ENCODE results near the gene PPP5C.
"Not testable (repeated sequence)": the region's sequence is repeated elsewhere in the genome, so short reads cannot be mapped to it uniquely, and the experiment has no call there.

PPP5C gene

DNA sequence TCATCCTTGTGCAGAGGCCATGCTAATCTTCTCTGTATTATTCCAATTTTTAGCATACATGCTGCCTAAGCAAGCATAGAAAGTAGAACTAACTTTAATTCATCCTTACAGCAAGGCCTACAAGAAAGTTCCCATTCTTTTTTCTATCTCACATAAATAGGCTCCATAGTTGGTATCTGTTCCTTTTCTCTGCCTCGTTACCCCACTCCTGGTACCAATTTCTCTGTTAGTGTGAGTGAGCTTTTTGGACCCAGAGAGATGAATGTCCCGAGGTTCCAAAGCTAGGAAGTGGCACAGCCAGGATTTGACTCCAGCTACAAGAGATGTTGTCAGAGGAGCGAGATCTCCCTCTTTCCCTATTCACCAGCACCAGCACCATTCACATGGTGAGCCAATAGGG lies 40.4 kb upstream of the PPP5C start:
- Histone ChIP-seq H3K36me3 (ENCODE audit: insufficient read depth, low read length) (peaks cover 4% of the 10 kb centered on the region; the same call in 1 of the 2 replicates), H3K9ac (ENCODE audit: insufficient read length) (no peak overlapping the region), H3K4me3 (no peak overlapping the region), H3K27ac (no peak overlapping the region), H3K9me3 (ENCODE audit: low read depth, low read length) (no peaks in the 10 kb centered on the region)
- no peak for TF ChIP-seq EZH2 (IDR thresholded peaks at IDR 0.05)
- no peak for TF ChIP-seq FOXP2 (optimal IDR thresholded peaks at IDR 0.05; ENCODE audit: control extremely low read depth, extremely low read length, insufficient read depth)
- no peak for TF ChIP-seq POLR2AphosphoS5 (IDR thresholded peaks at IDR 0.05; ENCODE audit: borderline replicate concordance, low read depth, low read length)
- no peak for DNase-seq (ENCODE audit: low read depth, low spot score)

GRCh38 chr19:46308510-46308909 lies 38.4 kb upstream of the PPP5C start:
- H3K9me3 ChIP-seq (ENCODE audit: low read depth, low read length) = no peaks in the 10 kb centered on the region
- no peak overlapping the region for H3K4me3 ChIP-seq
- peaks cover 4% of the 10 kb centered on the region; the same call in 1 of the 2 replicates for H3K36me3 ChIP-seq (ENCODE audit: insufficient read depth, low read length)
- TF ChIP-seq FOXP2 (optimal IDR thresholded peaks at IDR 0.05; ENCODE audit: control extremely low read depth, extremely low read length, insufficient read depth) (no peak), POLR2AphosphoS5 (IDR thresholded peaks at IDR 0.05; ENCODE audit: borderline replicate concordance, low read depth, low read length) (no peak), EZH2 (IDR thresholded peaks at IDR 0.05) (no peak)
- DNase-seq (ENCODE audit: low read depth, low spot score) = no peak
- H3K27ac ChIP-seq = no peak overlapping the region
- H3K9ac ChIP-seq (ENCODE audit: insufficient read length) = no peak overlapping the region

DNA sequence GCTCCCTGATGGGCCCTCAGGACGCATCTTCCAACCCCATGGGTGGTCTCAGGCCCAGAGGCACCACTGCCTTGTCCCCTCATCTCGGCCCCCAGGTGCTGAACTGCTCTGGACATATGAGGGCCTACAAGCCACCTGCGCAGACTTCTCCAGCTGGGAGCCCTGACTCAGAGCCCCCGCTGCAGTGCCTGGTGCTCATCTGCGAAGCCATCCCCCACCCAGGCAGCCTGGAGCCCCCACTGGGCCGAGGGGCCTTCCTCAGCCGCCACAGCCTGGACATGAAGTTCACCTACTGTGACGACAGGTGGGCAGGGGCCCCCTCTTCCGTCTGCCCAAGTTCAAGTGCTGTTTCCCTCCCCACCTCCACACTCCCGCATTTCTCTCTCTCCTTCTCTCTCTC lies 37.8 kb upstream of the PPP5C start:
- Histone ChIP-seq H3K9ac (ENCODE audit: insufficient read length) (no peak overlapping the region), H3K36me3 (ENCODE audit: insufficient read depth, low read length) (peaks cover 4% of the 10 kb centered on the region; the same call in 1 of the 2 replicates), H3K4me3 (no peak overlapping the region), H3K9me3 (ENCODE audit: low read depth, low read length) (no peaks in the 10 kb centered on the region), H3K27ac (no peak overlapping the region)
- TF ChIP-seq EZH2 (IDR thresholded peaks at IDR 0.05) (no peak), FOXP2 (optimal IDR thresholded peaks at IDR 0.05; ENCODE audit: control extremely low read depth, extremely low read length, insufficient read depth) (no peak), POLR2AphosphoS5 (IDR thresholded peaks at IDR 0.05; ENCODE audit: borderline replicate concordance, low read depth, low read length) (no peak)
- no peak for DNase-seq (ENCODE audit: low read depth, low spot score)

DNA sequence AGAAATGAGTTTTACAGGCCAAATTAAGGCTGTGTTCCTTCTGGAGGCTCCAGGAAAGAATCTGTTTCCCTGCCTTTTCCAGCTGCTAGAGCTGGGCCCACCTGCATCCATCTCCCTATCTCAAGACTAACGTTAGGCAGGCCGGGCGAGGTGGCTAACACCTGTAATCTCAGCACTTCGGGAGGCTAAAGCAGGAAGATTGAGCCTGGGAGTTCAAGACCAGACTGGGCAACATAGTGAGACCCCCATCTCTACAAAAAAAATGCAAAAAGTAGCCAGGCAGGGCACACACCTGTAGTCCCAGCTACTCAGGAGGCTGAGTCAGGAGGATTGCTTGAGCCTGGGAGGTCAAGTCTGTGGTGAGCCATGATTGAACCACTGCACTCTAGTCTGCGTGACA lies 35.4 kb upstream of the PPP5C start:
- no peak overlapping the region for H3K27ac ChIP-seq
- TF ChIP-seq FOXP2 (optimal IDR thresholded peaks at IDR 0.05; ENCODE audit: control extremely low read depth, extremely low read length, insufficient read depth) (no peak), EZH2 (IDR thresholded peaks at IDR 0.05) (no peak), POLR2AphosphoS5 (IDR thresholded peaks at IDR 0.05; ENCODE audit: borderline replicate concordance, low read depth, low read length) (no peak)
- H3K9ac ChIP-seq (ENCODE audit: insufficient read length) = no peak overlapping the region
- no peak overlapping the region for H3K4me3 ChIP-seq
- H3K36me3 ChIP-seq (ENCODE audit: insufficient read depth, low read length) = no peaks in the 10 kb centered on the region; the same call in 1 of the 2 replicates
- no peaks in the 10 kb centered on the region for H3K9me3 ChIP-seq (ENCODE audit: low read depth, low read length)
- no peak for DNase-seq (ENCODE audit: low read depth, low spot score)

DNA sequence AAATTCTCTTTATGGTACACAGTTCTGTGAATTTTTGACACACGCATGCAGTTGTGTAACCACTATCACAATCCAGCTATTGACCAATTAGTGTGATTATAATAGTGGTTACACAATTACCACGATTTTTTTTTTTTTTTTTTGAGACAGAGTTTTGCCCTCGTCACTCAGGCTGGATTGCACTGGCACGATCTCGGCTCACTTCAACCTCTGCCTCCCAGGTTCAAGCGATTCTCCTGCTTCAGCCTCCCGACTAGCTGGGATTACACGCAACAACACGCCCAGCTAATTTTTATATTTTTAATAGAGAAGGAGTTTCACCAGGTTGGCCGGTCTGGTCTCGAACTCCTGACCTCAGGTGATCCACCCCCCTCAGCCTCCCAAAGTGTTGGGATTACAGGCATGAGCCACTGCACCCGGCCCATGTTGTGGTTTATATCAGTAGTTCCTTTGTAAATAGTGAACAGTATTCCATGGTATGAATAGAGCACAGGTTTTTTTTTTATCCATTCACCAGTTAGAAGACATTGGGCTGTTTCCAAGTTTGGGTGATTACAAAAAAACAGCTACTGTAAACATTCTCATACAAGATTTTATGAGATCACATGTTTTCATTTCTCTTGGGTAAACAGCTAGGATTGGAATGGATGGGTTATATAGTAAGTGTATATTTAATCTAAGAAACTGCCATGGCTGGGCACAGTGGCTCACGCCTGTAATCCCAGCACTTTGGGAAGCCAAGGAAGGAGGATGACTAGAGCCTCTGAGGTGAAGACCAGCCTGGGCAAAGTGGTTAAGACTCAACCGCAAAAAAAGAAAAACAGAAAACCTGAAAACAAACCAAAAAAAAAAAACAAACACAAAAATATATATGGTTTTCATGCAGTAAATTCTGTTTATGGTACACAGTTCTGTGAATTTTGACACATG lies 33.1 kb upstream of the PPP5C start:
- not testable (repeated sequence) for H3K9me3 ChIP-seq (ENCODE audit: low read depth, low read length); H3K9ac ChIP-seq (ENCODE audit: insufficient read length); DNase-seq (ENCODE audit: low read depth, low spot score); H3K27ac ChIP-seq; H3K4me3 ChIP-seq; H3K36me3 ChIP-seq (ENCODE audit: insufficient read depth, low read length)

GRCh38 chr19:46317339-46317738 lies 29.5 kb upstream of the PPP5C start:
- no peaks in the 10 kb centered on the region for H3K9me3 ChIP-seq (ENCODE audit: low read depth, low read length)
- H3K9ac ChIP-seq (ENCODE audit: insufficient read length) = no peak overlapping the region
- H3K36me3 ChIP-seq (ENCODE audit: insufficient read depth, low read length) = no peaks in the 10 kb centered on the region; the same call in 1 of the 2 replicates
- no peak overlapping the region for H3K4me3 ChIP-seq
- TF ChIP-seq EZH2 (IDR thresholded peaks at IDR 0.05) (no peak), FOXP2 (optimal IDR thresholded peaks at IDR 0.05; ENCODE audit: control extremely low read depth, extremely low read length, insufficient read depth) (no peak), POLR2AphosphoS5 (IDR thresholded peaks at IDR 0.05; ENCODE audit: borderline replicate concordance, low read depth, low read length) (no peak)
- no peak overlapping the region for H3K27ac ChIP-seq
- DNase-seq (ENCODE audit: low read depth, low spot score) = no peak

GRCh38 chr19:46319613-46320012 lies 27.3 kb upstream of the PPP5C start:
- no peak for DNase-seq (ENCODE audit: low read depth, low spot score)
- no peak overlapping the region for H3K4me3 ChIP-seq
- H3K27ac ChIP-seq = no peak overlapping the region
- no peaks in the 10 kb centered on the region for H3K36me3 ChIP-seq (ENCODE audit: insufficient read depth, low read length)
- H3K9me3 ChIP-seq (ENCODE audit: low read depth, low read length) = no peaks in the 10 kb centered on the region
- TF ChIP-seq EZH2 (IDR thresholded peaks at IDR 0.05) (no peak), POLR2AphosphoS5 (IDR thresholded peaks at IDR 0.05; ENCODE audit: borderline replicate concordance, low read depth, low read length) (no peak)
- no peak overlapping the region for H3K9ac ChIP-seq (ENCODE audit: insufficient read length)

- Histone ChIP-seq H3K9me3 (ENCODE audit: low read depth, low read length) (no peaks in the 10 kb centered on the region), H3K4me3 (no peak overlapping the region), H3K36me3 (ENCODE audit: insufficient read depth, low read length) (peaks cover 3% of the 10 kb centered on the region; the same call in 1 of the 2 replicates), H3K9ac (ENCODE audit: insufficient read length) (no peak overlapping the region), H3K27ac (no peak overlapping the region)
- no peak for DNase-seq (ENCODE audit: low read depth, low spot score)
- no peak for TF ChIP-seq POLR2AphosphoS5 (IDR thresholded peaks at IDR 0.05; ENCODE audit: borderline replicate concordance, low read depth, low read length)
- TF ChIP-seq FOXP2 (optimal IDR thresholded peaks at IDR 0.05; ENCODE audit: control extremely low read depth, extremely low read length, insufficient read depth) = no peak
- TF ChIP-seq EZH2 (IDR thresholded peaks at IDR 0.05) = no peak
These were observed 26.3 kb upstream of the PPP5C start for GRCh38 chr19:46320559-46320958.

DNA sequence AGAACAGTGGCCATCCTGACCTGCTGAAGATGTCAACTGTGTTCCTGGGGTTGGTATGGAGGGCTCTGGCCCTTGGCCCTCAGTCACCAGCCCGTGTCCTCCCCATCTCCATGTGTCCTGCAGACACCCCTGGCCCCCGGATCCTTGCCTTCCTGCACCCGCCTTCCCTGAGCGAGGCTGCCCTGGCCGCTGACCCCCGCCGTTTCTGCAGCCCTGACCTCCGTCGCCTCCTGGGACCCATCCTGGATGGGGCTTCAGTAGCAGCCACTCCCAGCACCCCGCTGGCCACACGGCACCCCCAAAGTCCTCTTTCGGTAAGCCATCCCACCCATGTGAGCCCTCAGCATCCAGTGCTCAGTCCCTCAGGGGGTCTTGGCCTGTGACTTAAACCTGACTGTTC lies 25.2 kb upstream of the PPP5C start:
- Histone ChIP-seq H3K9me3 (ENCODE audit: low read depth, low read length) (peaks cover 3% of the 10 kb centered on the region; the same call in 1 of the 2 replicates), H3K4me3 (no peak overlapping the region), H3K27ac (no peak overlapping the region), H3K36me3 (ENCODE audit: insufficient read depth, low read length) (peaks cover 14% of the 10 kb centered on the region; the same call in 1 of the 2 replicates), H3K9ac (ENCODE audit: insufficient read length) (no peak overlapping the region)
- TF ChIP-seq FOXP2 (optimal IDR thresholded peaks at IDR 0.05; ENCODE audit: control extremely low read depth, extremely low read length, insufficient read depth) (no peak), POLR2AphosphoS5 (IDR thresholded peaks at IDR 0.05; ENCODE audit: borderline replicate concordance, low read depth, low read length) (no peak), EZH2 (IDR thresholded peaks at IDR 0.05) (no peak)
- no peak for DNase-seq (ENCODE audit: low read depth, low spot score)

DNA sequence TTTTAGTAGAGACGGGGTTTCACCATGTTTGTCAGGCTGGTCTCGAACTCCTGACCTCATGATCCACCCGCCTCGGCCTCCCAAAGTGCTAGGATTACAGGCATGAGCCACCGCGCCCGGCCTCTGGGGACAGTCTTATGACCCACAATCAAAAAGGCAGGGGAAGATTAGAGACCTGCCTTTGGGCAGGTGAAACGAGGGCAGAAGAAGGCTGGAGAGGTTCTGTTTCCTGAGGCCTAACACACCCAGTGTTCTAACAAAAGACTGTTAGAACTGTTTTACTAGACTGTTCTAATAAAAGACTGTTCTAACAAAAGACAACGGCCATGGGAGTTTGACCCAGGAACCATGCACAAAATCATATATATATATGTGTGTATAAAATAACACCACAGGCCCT lies 23.7 kb upstream of the PPP5C start:
- H3K27ac ChIP-seq; DNase-seq (ENCODE audit: low read depth, low spot score): not testable (repeated sequence)
- H3K36me3 ChIP-seq (ENCODE audit: insufficient read depth, low read length) = peaks cover 24% of the 10 kb centered on the region; the same call in 1 of the 2 replicates

More for the DNA sequence above, 23.7 kb upstream of the PPP5C start:
- not testable (repeated sequence) for H3K4me3 ChIP-seq; H3K9me3 ChIP-seq (ENCODE audit: low read depth, low read length); H3K9ac ChIP-seq (ENCODE audit: insufficient read length)

All from SK-N-MC (cell line).